HepG2 (cell line): ENCODE results near the gene ATG4B. TPM values are rescaled to one million over a fixed set of nuclear protein-coding genes. Genes with fewer than 3 reads are reported as not detected.

Experiments
- BCL6 ChIP-seq: IDR thresholded peaks from 2 replicates; pipeline ENCODE4 v1.6.1; 2016; ENCODE audit warnings: missing genetic modification reagents, missing compliant biosample characterization
- CHCHD3 ChIP-seq: sonication (generic); formaldehyde crosslinking; IDR thresholded peaks from 2 replicates; pipeline ENCODE4 v1.8.0; 2022; ENCODE audit warnings: mild to moderate bottlenecking, missing genetic modification reagents, moderate library complexity
- HNRNPUL1 ChIP-seq: fragments of 200-400 bp; formaldehyde crosslinking; IDR thresholded peaks from 2 replicates; pipeline ENCODE4 v1.6.1; 2017; ENCODE audit warnings: low read depth, mild to moderate bottlenecking, low read length, moderate library complexity
- HOXD1 ChIP-seq: sonication (generic); formaldehyde crosslinking; IDR thresholded peaks from 2 replicates; pipeline ENCODE4 v1.5.0; 2020; ENCODE audit warnings: missing genetic modification reagents
- IRF2 ChIP-seq: IDR thresholded peaks from 2 replicates; pipeline ENCODE4 v1.6.1; 2018; ENCODE audit warnings: missing genetic modification reagents, missing compliant biosample characterization
- KLF15 ChIP-seq: sonication (generic); formaldehyde crosslinking; IDR thresholded peaks from 2 replicates; pipeline ENCODE4 v1.8.1; 2023; ENCODE audit warnings: borderline replicate concordance, mild to moderate bottlenecking, inconsistent platforms, missing genetic modification reagents, mixed read lengths
- KLF16 ChIP-seq, 2 experiments: sonication (generic) in 1 of 2; formaldehyde crosslinking in 1 of 2; IDR thresholded peaks; 2 replicates each; pipeline versions ENCODE4 v1.6.1 to v1.8.0; 2016 to 2023; ENCODE audit warnings: missing genetic modification reagents in 2 of 2, missing compliant biosample characterization in 1 of 2
- MAZ ChIP-seq, 2 experiments: sonication (generic) in 1 of 2; formaldehyde crosslinking in 1 of 2; IDR thresholded peaks; 2 replicates each; pipeline versions ENCODE4 v1.5.0 to v1.6.1; 2012 to 2020; ENCODE audit warnings: low read depth in 2 of 2, mild to moderate bottlenecking in 2 of 2, borderline replicate concordance in 1 of 2, improper control_type of control experiment in 1 of 2, low read length in 1 of 2, missing genetic modification reagents in 1 of 2, moderate library complexity in 1 of 2
- MLLT10 ChIP-seq: sonication (generic); formaldehyde crosslinking; IDR thresholded peaks from 2 replicates; pipeline ENCODE4 v1.4.0; 2020; ENCODE audit warnings: missing genetic modification reagents
- POLR2A ChIP-seq, 2 experiments: IDR thresholded peaks; 2 replicates each; pipeline ENCODE4 v1.6.1; 2011; ENCODE audit warnings: low read depth in 2 of 2, low read length in 2 of 2, mild to moderate bottlenecking in 1 of 2, moderate library complexity in 1 of 2; ENCODE audit not compliant: insufficient read depth in 1 of 2
- PPARG ChIP-seq: conservative IDR thresholded peaks from 2 replicates; pipeline ENCODE4 v1.6.1; 2016; ENCODE audit warnings: missing biosample characterization, missing genetic modification reagents
- SMAD3 ChIP-seq: sonication (generic); formaldehyde crosslinking; IDR thresholded peaks from 2 replicates; pipeline ENCODE4 v1.4.0; 2020; ENCODE audit warnings: missing genetic modification reagents
- STAT5B ChIP-seq: sonication (generic); formaldehyde crosslinking; IDR thresholded peaks from 2 replicates; pipeline ENCODE4 v1.4.0; 2020; ENCODE audit warnings: missing genetic modification reagents
- TGIF2 ChIP-seq: IDR thresholded peaks from 2 replicates; pipeline ENCODE4 v1.6.1; 2016; ENCODE audit warnings: control low read depth, missing compliant biosample characterization
- YY1 ChIP-seq: IDR thresholded peaks from 2 replicates; pipeline ENCODE4 v1.6.1; 2011; ENCODE audit warnings: low read length, low read depth, moderate library complexity, mild to moderate bottlenecking; ENCODE audit not compliant: insufficient read depth, insufficient replicate concordance
- ZBTB3 ChIP-seq: sonication (generic); formaldehyde crosslinking; IDR thresholded peaks from 2 replicates; pipeline ENCODE4 v1.4.0; 2020; ENCODE audit warnings: low read depth, mild to moderate bottlenecking, moderate library complexity, missing genetic modification reagents, borderline replicate concordance
- ZNF382 ChIP-seq: sonication (generic); formaldehyde crosslinking; IDR thresholded peaks from 2 replicates; pipeline ENCODE4 v1.5.0; 2020; ENCODE audit warnings: missing genetic modification reagents, mild to moderate bottlenecking, borderline replicate concordance
- ZNF792 ChIP-seq: IDR thresholded peaks from 2 replicates; pipeline ENCODE4 v1.6.1; 2016
- ZNF850 ChIP-seq: sonication (generic); formaldehyde crosslinking; conservative IDR thresholded peaks from 2 replicates; pipeline ENCODE4 v1.9.0; 2021; ENCODE audit warnings: mild to moderate bottlenecking, missing genetic modification reagents
- polyA plus RNA-seq, 8 experiments: library from polyadenylated mRNA; depleted of rRNA in 3 of 8; stranded (reverse) in 7 of 8; unstranded in 1 of 8; fragments of >200 nt; fragmentation: Illumina TruSeq in 4 of 8; extraction: Trizol in 4 of 8; gene quantifications; 2 replicates each; pipeline versions ENCODE4 v1.2.1 to v1.2.3, GENCODE V29; 2011 to 2016; ENCODE audit warnings: low read depth in 4 of 8, missing spikeins in 1 of 8, mixed read lengths in 1 of 8; ENCODE audit not compliant: insufficient read depth in 1 of 8
- total RNA-seq, 5 experiments: library from RNA; depleted of rRNA; stranded (reverse); fragments of >200 nt; fragmentation: Illumina TruSeq; extraction: Trizol; gene quantifications; 2 replicates each; pipeline ENCODE4 v1.2.3, GENCODE V29; 2016; ENCODE audit warnings: low read depth in 1 of 5
- TF ChIP-seq, protein P1 (sequence below): IDR thresholded peaks from 2 replicates; pipeline ENCODE4 v1.6.1; 2016; ENCODE audit warnings: low read depth
- TF ChIP-seq, protein P2 (sequence below): sonication (generic); formaldehyde crosslinking; conservative IDR thresholded peaks from 2 replicates; pipeline ENCODE4 v1.4.0; 2020; ENCODE audit warnings: mild to moderate bottlenecking, missing genetic modification reagents, moderate library complexity
- TF ChIP-seq, protein P3 (sequence below): IDR thresholded peaks from 2 replicates; pipeline ENCODE4 v1.6.1; 2016; ENCODE audit warnings: mild to moderate bottlenecking

ATG4B gene
- total and polyA plus RNA-seq, 2 of the 13 experiments (the other 11 are each of a cell fraction or from before 2014, with no cell fraction given) = 95.5 to 239 TPM

DNA sequence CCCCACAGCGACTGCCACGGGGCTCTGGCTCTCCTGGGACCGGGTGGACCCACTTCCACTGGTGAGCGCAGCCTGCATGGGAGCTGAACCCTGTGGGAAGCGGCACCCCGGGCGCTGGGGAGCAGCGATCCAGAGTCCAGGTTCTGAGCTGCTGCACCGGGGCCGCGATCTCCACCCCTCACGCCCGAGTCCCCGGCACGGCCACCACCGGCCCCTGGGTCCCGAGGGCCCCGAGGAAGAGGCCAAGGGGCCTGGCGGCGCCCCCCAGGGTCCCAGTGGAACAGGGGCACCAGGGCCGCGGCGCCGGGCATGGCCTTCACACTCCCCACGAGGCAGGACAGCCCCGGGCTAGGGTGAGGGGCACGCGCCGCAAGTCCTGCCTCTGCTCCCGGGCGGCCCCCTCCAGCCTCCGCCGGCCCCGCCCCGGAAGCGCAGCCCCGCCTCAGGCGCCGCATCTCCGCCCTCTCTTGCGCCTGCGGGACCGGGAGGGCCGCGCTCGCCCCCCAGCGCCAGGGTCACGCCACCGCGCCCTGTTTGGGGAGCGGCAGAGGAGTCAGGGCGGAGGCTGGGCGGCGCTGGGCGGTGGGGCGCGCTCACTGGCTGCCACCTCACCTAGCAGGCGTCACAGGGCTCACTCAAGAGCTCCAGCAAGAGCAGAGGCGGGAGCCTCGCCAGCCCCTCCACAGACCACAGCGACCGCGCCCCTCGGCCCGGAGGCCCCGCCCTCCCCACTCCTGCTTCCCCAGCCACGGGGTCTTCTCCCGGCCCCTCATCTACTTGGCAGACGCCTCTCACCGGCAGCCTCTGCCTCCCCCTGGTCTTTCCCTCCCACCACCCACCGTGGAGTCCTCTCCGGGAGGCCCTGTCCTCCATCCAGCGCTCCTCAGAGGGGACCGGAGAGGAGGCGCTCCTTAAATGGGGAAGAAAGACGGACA lies 27.4 kb upstream of the ATG4B start (continued):
- TF ChIP-seq ZBTB3 (CRISPR knock-in tag) = peak; percentile 51; the same call in 1 of the 2 replicates
- TF ChIP-seq SMAD3 (CRISPR knock-in tag) = peak; percentile 41; the same call in 1 of the 2 replicates
- no peak; the same call in 1 of the 2 replicates for TF ChIP-seq BCL6 (CRISPR knock-in tag)
- TF ChIP-seq STAT5B (CRISPR knock-in tag) = no peak
- no peak for TF ChIP-seq CHCHD3
- TF ChIP-seq, protein P1, sequence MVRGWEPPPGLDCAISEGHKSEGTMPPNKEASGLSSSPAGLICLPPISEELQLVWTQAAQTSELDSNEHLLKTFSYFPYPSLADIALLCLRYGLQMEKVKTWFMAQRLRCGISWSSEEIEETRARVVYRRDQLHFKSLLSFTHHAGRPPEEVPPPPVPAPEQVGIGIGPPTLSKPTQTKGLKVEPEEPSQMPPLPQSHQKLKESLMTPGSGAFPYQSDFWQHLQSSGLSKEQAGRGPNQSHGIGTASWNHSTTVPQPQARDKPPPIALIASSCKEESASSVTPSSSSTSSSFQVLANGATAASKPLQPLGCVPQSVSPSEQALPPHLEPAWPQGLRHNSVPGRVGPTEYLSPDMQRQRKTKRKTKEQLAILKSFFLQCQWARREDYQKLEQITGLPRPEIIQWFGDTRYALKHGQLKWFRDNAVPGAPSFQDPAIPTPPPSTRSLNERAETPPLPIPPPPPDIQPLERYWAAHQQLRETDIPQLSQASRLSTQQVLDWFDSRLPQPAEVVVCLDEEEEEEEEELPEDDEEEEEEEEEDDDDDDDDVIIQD (CRISPR knock-in tag) = peak; percentile 40; the same call in 1 of the 2 replicates
- no peak for TF ChIP-seq ZNF382 (CRISPR knock-in tag)
- peak; percentile 31; the same call in 1 of the 2 replicates for TF ChIP-seq KLF15 (CRISPR knock-in tag)
- TF ChIP-seq HOXD1 (CRISPR knock-in tag) = 0 out of 2 replicates have a peak, but pooled peaks have one; percentile 51
- no peak for TF ChIP-seq MLLT10 (CRISPR knock-in tag)
- peak; percentile 82 for TF ChIP-seq YY1
- peak in 1 of 2 experiments; percentile 85; a peak in 2 of 4 replicates for TF ChIP-seq KLF16 (CRISPR knock-in tag; IDR thresholded peaks at IDR 0.05)
- TF ChIP-seq ZNF792 (CRISPR knock-in tag) = peak; percentile 89; the same call in 1 of the 2 replicates
- peak; percentile 77 to 95 for TF ChIP-seq POLR2A (IDR thresholded peaks at IDR 0.05; ENCODE audit: insufficient read depth in 1 of 2, low read depth in 2 of 2, low read length in 2 of 2)
- TF ChIP-seq IRF2 (CRISPR knock-in tag) = peak; percentile 76; the same call in 1 of the 2 replicates
- TF ChIP-seq, protein P2, sequence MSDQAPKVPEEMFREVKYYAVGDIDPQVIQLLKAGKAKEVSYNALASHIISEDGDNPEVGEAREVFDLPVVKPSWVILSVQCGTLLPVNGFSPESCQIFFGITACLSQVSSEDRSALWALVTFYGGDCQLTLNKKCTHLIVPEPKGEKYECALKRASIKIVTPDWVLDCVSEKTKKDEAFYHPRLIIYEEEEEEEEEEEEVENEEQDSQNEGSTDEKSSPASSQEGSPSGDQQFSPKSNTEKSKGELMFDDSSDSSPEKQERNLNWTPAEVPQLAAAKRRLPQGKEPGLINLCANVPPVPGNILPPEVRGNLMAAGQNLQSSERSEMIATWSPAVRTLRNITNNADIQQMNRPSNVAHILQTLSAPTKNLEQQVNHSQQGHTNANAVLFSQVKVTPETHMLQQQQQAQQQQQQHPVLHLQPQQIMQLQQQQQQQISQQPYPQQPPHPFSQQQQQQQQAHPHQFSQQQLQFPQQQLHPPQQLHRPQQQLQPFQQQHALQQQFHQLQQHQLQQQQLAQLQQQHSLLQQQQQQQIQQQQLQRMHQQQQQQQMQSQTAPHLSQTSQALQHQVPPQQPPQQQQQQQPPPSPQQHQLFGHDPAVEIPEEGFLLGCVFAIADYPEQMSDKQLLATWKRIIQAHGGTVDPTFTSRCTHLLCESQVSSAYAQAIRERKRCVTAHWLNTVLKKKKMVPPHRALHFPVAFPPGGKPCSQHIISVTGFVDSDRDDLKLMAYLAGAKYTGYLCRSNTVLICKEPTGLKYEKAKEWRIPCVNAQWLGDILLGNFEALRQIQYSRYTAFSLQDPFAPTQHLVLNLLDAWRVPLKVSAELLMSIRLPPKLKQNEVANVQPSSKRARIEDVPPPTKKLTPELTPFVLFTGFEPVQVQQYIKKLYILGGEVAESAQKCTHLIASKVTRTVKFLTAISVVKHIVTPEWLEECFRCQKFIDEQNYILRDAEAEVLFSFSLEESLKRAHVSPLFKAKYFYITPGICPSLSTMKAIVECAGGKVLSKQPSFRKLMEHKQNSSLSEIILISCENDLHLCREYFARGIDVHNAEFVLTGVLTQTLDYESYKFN (CRISPR knock-in tag) = peak; percentile 78
- no peak for TF ChIP-seq HNRNPUL1
- peak; percentile 94 for TF ChIP-seq MAZ (IDR thresholded peaks at IDR 0.05; ENCODE audit: borderline replicate concordance, low read depth, low read length)
- TF ChIP-seq MAZ (CRISPR knock-in tag; IDR thresholded peaks at IDR 0.05; ENCODE audit: low read depth) = peak; percentile 100
- no peak for TF ChIP-seq ZNF850 (CRISPR knock-in tag)
- TF ChIP-seq, protein P3, sequence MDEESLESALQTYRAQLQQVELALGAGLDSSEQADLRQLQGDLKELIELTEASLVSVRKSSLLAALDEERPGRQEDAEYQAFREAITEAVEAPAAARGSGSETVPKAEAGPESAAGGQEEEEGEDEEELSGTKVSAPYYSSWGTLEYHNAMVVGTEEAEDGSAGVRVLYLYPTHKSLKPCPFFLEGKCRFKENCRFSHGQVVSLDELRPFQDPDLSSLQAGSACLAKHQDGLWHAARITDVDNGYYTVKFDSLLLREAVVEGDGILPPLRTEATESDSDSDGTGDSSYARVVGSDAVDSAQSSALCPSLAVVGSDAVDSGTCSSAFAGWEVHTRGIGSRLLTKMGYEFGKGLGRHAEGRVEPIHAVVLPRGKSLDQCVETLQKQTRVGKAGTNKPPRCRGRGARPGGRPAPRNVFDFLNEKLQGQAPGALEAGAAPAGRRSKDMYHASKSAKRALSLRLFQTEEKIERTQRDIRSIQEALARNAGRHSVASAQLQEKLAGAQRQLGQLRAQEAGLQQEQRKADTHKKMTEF (CRISPR knock-in tag) = peak; percentile 88; the same call in 1 of the 2 replicates
- TF ChIP-seq PPARG = peak; percentile 67
- TF ChIP-seq TGIF2 = no peak; the same call in 1 of the 2 replicates
